Endothelial cell of umbilical vein (primary cell): ENCODE measurements around the gene FPGS. TPM values are rescaled to one million over a fixed set of nuclear protein-coding genes. Genes with fewer than 3 reads are reported as not detected.

Experiments used
- BruUV-seq: library from RNA; stranded (reverse); fragments of 400-500 nt; replicated peaks from 2 replicates; lab custom pipeline; 2021; lab: Mats Ljungman, UMichigan
- CTCF ChIA-PET: fragments of 300-600, 350-600 bp; sonication (Branson Sonifier 250); formaldehyde crosslinking; loops from one replicate; lab custom pipeline; 2021; ENCODE audit warnings: antibody characterized with exemption, inconsistent platforms; lab: Charles Lee
- POLR2A ChIA-PET: fragments of 300-600, 350-600 bp; sonication (Branson Sonifier 250); formaldehyde crosslinking; loops from one replicate; lab custom pipeline; 2021; ENCODE audit warnings: antibody characterized with exemption, inconsistent platforms; lab: Charles Lee
- DNase-seq: peaks from one replicate; pipeline ENCODE4 v3.0.0-alpha.2; 2011; ENCODE audit warnings: low read depth, low spot score
- FAIRE-seq: peaks from 2 replicates; lab custom pipeline; 2011; peaks lifted over from hg19 to GRCh38; lab: Jason Lieb, UNC
- H2AFZ ChIP-seq: 2 replicates; pipeline ENCODE4 v1.6.0; 2012; ENCODE audit warnings: low read depth, low read length, control low read depth, inconsistent platforms
- H3K27ac ChIP-seq: 2 replicates; pipeline ENCODE4 v1.5.1; 2011; ENCODE audit warnings: low read depth, mild to moderate bottlenecking, control low read depth, low read length, moderate library complexity; ENCODE audit not compliant: insufficient read depth
- H3K27me3 ChIP-seq, 2 experiments: 2 replicates each; pipeline versions ENCODE4 v1.6.0 to v1.6.1; 2011; ENCODE audit warnings: low read length in 2 of 2, mixed read lengths in 1 of 2; ENCODE audit not compliant: control insufficient read depth in 2 of 2, insufficient read depth in 2 of 2
- H3K36me3 ChIP-seq, 2 experiments: 2 replicates in 1 of 2; 3 replicates in 1 of 2; pipeline ENCODE4 v1.5.1; 2011; ENCODE audit warnings: low read length in 2 of 2, mild to moderate bottlenecking in 1 of 2, moderate library complexity in 1 of 2; ENCODE audit not compliant: control insufficient read depth in 2 of 2, insufficient read depth in 2 of 2; ENCODE audit errors: extremely low read depth in 1 of 2
- H3K4me1 ChIP-seq: 3 replicates; pipeline ENCODE4 v1.5.1; 2011; ENCODE audit warnings: mild to moderate bottlenecking, low read length; ENCODE audit not compliant: control insufficient read depth, insufficient read depth; ENCODE audit errors: extremely low read depth
- H3K4me2 ChIP-seq: 2 replicates; pipeline ENCODE4 v1.6.1; 2011; ENCODE audit warnings: low read length, control low read depth, mixed read lengths; ENCODE audit not compliant: insufficient read depth
- H3K4me3 ChIP-seq, 3 experiments: fragments of 200-600 bp in 1 of 3; sonication (generic), shearing (Covaris generic) in 1 of 3; replicated peaks in 1 of 3; 2 replicates each; pipeline ENCODE4 v1.5.1; 2011 to 2016; ENCODE audit warnings: control low read depth in 3 of 3, low read length in 3 of 3, mild to moderate bottlenecking in 2 of 3, inconsistent platforms in 1 of 3, low read depth in 1 of 3, moderate library complexity in 1 of 3; ENCODE audit not compliant: insufficient read depth in 1 of 3
- H3K79me2 ChIP-seq: 2 replicates; pipeline ENCODE4 v1.6.0; 2012; ENCODE audit warnings: low read length, inconsistent platforms; ENCODE audit not compliant: control insufficient read depth, insufficient read depth
- H3K9ac ChIP-seq: replicated peaks from 2 replicates; pipeline ENCODE3; 2011; ENCODE audit warnings: low read length, control low read depth; ENCODE audit not compliant: insufficient read depth; ENCODE audit errors: extremely low read depth
- H3K9me1 ChIP-seq: replicated peaks from 3 replicates; pipeline ENCODE4 v1.6.0; 2011; ENCODE audit warnings: mild to moderate bottlenecking, low read length; ENCODE audit not compliant: control insufficient read depth, insufficient read depth; ENCODE audit errors: extremely low read depth
- H3K9me3 ChIP-seq: replicated peaks from 2 replicates; pipeline ENCODE4 v1.5.1; 2012; ENCODE audit warnings: low read length, inconsistent platforms; ENCODE audit not compliant: control insufficient read depth, insufficient read depth
- H4K20me1 ChIP-seq: replicated peaks from 2 replicates; pipeline ENCODE3; 2011; ENCODE audit warnings: mild to moderate bottlenecking, low read length; ENCODE audit not compliant: control insufficient read depth, insufficient read depth; ENCODE audit errors: extremely low read depth
- CTCF ChIP-seq, 2 donors: IDR thresholded peaks; 1 replicate in 1 of 2; 2 replicates in 1 of 2; pipeline ENCODE4 v1.5.1; 2011; ENCODE audit warnings: low read length in 2 of 2, mild to moderate bottlenecking in 2 of 2, moderate library complexity in 2 of 2, control low read depth in 1 of 2, inconsistent platforms in 1 of 2, low read depth in 1 of 2; ENCODE audit not compliant: insufficient read depth in 1 of 2; ENCODE audit errors: extremely low read depth in 1 of 2
- EZH2 ChIP-seq: IDR thresholded peaks from 2 replicates; pipeline ENCODE4 v1.6.1; 2012; ENCODE audit warnings: borderline replicate concordance, low read depth, mild to moderate bottlenecking, moderate library complexity, low read length, inconsistent platforms; ENCODE audit not compliant: severe bottlenecking
- FOS ChIP-seq: IDR thresholded peaks from 2 replicates; pipeline ENCODE4 v1.6.1; 2011; ENCODE audit warnings: mild to moderate bottlenecking, low read length, moderate library complexity, borderline replicate concordance; ENCODE audit not compliant: insufficient read depth
- GATA2 ChIP-seq: IDR thresholded peaks from 2 replicates; pipeline ENCODE4 v1.7.0; 2011; ENCODE audit warnings: low read depth, mild to moderate bottlenecking, moderate library complexity, mixed read lengths, low read length; ENCODE audit not compliant: insufficient read length, insufficient read depth
- JUN ChIP-seq: IDR thresholded peaks from 2 replicates; pipeline ENCODE4 v1.6.1; 2011; ENCODE audit warnings: borderline replicate concordance, low read depth; ENCODE audit not compliant: insufficient read length, insufficient read depth
- MAX ChIP-seq: IDR thresholded peaks from 2 replicates; pipeline ENCODE4 v1.6.1; 2011; ENCODE audit not compliant: insufficient read depth, insufficient read length
- MYC ChIP-seq: IDR thresholded peaks from one replicate; pipeline ENCODE4 v1.6.1; 2011; ENCODE audit warnings: mild to moderate bottlenecking, low read depth, low read length
- POLR2A ChIP-seq: IDR thresholded peaks from 2 replicates; pipeline ENCODE4 v1.6.1; 2012; ENCODE audit warnings: low read depth, mild to moderate bottlenecking, control low read depth, low read length
- POLR2AphosphoS5 ChIP-seq: IDR thresholded peaks from 2 replicates; pipeline ENCODE4 v1.6.1; 2012; ENCODE audit warnings: low read depth, mild to moderate bottlenecking, control low read depth, low read length, moderate library complexity; ENCODE audit not compliant: insufficient read depth
- dilution Hi-C: fragments of 300-500 bp; cut with MboI; formaldehyde crosslinking; loops from one replicate; pipeline ENCODE4 v1.15.0; 2019; ENCODE audit warnings: low sequenced_read_pairs; ENCODE audit not compliant: extremely low pct_ligation_motif_present
- intact Hi-C: fragments of 100-400 bp; cut with micrococcal nuclease; formaldehyde crosslinking; loops from one replicate; pipeline ENCODE4 v1.10.0; 2022
- polyA plus RNA-seq, 4 experiments: library from polyadenylated mRNA; depleted of rRNA in 3 of 4; stranded (reverse) in 3 of 4; unstranded in 1 of 4; fragments of >200 nt; gene quantifications; 2 replicates each; pipeline versions ENCODE4 v1.2.1 to v1.2.3, GENCODE V29; 2011 to 2012; ENCODE audit warnings: missing spikeins in 1 of 4
- total RNA-seq: library from RNA; stranded (reverse); gene quantifications from 2 replicates; pipeline ENCODE4 v1.2.3, GENCODE V29; 2021

FPGS gene
- total and polyA plus RNA-seq, 2 donors (not counting 3 experiments of a cell fraction or from before 2014, with no cell fraction given): 77.7 to 90.2 TPM

- intact Hi-C loops: loop anchor here (1.0 to 2.0 kb wide), 5 partner anchors 8 to 69 kb away; partner anchors contain the start of gene FPGS
These were observed 32.6 kb upstream of the FPGS start for GRCh38 chr9:127769929-127770582.

More at GRCh38 chr9:127769929-127770582, 32.6 kb upstream of the FPGS start:
- Histone ChIP-seq H3K4me2 (peak overlapping the region; percentile 76), H3K9me1 (no peaks in the 10 kb centered on the region), H3K36me3 (peaks cover 9 to 12% of the 10 kb centered on the region in 2 experiments), H3K79me2 (peaks cover 52% of the 10 kb centered on the region), H4K20me1 (no peaks in the 10 kb centered on the region), H3K27me3 (no peaks in the 10 kb centered on the region), H3K27ac (peak overlapping the region; percentile 96), H3K4me3 (peak overlapping the region; percentile 35 to 79 (median 75)), H3K4me1 (peaks cover 48% of the 10 kb centered on the region), H3K9ac (peak overlapping the region; percentile 92), H2AFZ (no peak overlapping the region), H3K9me3 (no peaks in the 10 kb centered on the region)
- dilution Hi-C loops: no loop called here
- BruUV-seq: no TSS peak
- FAIRE-seq (no peak), DNase-seq (peak; percentile 85)
- TF ChIP-seq MYC (no peak), GATA2 (no peak), MAX (no peak), FOS (no peak), CTCF (IDR thresholded peaks at IDR 0.05; ENCODE audit: extremely low read depth in 1 of 2, insufficient read depth in 1 of 2, low read depth in 1 of 2, low read length in 2 of 2) (peak in 1 of 2 donors; percentile 34), POLR2AphosphoS5 (peak; percentile 93), POLR2A (peak; percentile 85), EZH2 (no peak), JUN (peak; percentile 47)
- CTCF ChIA-PET: interaction anchor here (0.6 to 11.3 kb wide), 11 partner anchors 7 to 151 kb away, joined by 3 to 167 read pairs (median 5); partner anchors contain the start of genes CDK9, SH2D3C and TOR2A
- POLR2A ChIA-PET: interaction anchor here (1.2 to 2.8 kb wide), 7 partner anchors 8 to 29 kb away, joined by 4 to 24 read pairs (median 8); partner anchors contain the start of gene CDK9
